GM21528 (cell line): Measurements from ENCODE around the gene B3GAT1.

Experiments used
- ATAC-seq: cut with Tn5 transposase; IDR thresholded peaks from one replicate; pipeline ENCODE4 v1.9.1; 2021; ENCODE audit warnings: mild to moderate bottlenecking, moderate library complexity; ENCODE audit not compliant: unreplicated experiment, low FRiP score

B3GAT1 gene

DNA sequence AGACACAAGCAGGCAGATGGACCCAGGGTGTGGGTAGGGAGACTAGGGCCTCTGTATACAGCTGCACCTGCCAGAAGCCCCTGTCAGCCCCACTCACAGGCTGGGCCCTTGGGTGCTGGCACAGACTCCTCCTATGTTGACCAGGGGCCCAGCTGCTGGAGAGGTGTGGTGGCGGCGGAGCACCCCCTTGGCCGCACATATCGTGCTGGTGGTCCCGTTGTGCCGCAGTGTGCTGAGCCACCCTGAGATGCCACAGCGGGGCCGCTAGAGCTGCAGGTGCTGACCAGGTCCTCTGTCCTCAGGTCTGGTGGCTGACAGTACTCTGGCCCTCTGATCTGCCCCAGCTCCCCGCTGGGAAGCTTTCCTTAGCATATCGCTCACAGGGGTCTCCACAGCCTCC lies 30.2 kb upstream of the B3GAT1 start:
- ATAC-seq: no peak

DNA sequence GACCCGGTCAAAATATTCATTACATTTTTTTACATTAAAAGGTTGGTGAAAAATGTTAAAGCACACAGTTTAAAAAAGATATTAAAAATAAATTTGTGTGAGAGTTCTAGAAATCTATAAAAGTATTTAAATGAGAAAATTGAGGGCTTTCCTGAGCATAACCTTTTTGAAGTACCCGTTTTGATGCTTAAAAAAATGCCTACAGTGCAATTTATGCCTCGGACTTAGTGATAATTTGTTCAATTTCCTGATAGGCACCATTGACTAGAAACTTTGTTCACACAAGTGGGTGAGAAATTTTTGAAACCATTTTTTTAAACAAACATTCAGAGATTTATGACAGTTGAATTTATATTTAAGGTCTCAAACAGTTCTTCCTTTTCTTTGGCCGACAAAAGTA lies 29.7 kb upstream of the B3GAT1 start:
- no peak for ATAC-seq

DNA sequence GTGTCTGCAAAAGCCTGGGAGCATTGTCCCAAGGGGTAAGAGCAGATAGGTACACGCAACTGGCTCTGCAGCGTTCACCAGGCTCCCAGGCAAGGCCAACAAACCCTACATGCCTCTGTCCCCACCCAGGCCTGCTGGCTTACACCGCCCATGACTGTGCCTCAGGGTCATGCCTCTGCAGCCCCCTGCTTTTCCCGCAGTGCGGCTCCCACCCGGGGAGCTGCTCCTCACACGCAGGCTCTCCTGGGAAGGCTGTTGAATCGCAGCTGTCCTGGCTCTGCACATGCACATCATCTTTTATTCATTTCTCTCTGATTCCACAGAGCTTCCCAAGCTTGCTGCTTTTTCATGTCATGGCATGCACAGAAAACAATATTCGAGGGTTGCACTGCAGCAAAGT lies 29.2 kb upstream of the B3GAT1 start:
- ATAC-seq: no peak

DNA sequence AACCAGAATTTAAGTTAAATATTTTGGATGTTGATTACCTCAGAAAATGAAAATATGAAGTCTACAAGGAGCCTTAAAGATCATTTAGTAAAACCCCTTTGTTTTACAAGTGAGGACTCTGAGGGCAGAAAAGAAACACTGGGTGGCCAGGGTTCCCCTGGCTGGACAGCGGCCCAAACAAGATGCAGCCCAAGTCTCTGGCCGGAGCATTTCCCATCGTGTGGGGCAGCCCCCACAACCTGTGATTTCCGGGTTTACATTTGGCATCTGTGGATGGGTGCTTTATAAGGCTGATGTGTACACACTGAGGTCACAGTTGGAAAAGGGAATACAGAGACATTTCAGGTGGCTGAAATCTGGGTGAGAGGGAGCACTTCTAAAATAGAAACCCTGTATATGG lies 28.8 kb upstream of the B3GAT1 start:
- no peak for ATAC-seq

DNA sequence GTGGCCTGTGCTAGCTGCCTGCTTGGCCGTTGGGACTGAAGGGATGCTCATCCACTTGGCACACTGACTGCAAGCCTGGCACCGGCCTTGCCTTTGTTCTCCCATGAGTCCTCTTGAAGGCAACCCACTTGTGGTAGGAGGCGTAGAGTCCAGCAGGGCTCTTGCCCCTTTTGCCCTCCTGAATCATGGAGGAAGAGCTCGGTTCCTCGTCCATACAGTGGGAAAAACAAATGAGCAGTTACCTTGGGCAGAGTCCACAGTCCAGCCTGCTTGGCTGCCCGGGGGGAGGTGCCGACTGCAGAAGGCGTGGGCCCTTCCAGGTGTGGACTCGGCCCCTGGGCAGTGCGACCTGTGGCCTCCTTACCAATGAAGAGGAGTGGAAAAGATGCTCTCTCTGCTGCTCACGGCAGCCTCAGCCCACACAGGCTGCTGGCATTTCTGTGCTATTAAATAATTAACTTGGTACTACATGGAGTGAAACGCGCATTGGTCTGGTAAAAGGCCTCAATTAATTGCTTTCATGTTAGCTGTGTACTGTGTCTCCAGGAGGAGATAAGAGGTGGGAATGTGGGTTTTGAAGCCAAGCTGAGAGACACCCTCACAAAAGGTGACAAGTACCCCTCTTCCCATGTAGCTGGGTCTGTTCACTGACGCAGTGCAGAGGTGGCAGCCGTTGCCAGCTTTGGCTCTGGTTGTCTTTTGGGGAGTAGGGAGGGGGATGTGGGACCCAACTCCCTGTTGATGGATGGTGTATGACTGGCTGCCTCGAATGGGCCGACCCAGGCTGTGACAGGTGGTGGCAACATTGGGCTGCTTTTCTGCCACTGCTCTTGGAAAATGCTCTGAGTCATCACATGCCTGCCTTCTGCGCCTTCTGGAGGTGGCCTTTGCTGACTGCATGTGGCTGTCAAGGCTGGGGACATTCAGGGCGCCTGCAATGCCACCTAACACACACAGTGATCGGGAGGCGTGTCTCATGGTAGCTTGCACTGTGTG lies 26.8 kb upstream of the B3GAT1 start:
- ATAC-seq: no peak

DNA sequence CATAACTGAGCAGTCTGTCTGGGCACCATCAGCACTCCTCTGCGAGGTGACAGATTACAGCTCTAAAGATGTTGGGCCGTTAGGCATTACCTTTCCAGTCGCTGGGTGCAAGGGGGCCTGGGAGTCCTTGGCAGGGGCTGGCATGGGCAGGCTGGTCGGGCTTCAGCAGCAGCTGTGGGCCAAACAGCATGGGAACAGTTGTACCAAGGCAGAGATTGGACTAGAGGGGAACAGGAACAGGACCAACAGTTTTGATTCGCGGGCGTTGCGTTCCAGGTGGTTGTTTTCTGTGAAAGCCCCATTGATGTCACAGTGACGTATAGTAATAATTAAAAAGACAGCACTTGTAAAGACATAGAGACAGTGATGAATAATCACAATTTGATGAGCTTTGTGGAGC lies 25.8 kb upstream of the B3GAT1 start:
- no peak for ATAC-seq

DNA sequence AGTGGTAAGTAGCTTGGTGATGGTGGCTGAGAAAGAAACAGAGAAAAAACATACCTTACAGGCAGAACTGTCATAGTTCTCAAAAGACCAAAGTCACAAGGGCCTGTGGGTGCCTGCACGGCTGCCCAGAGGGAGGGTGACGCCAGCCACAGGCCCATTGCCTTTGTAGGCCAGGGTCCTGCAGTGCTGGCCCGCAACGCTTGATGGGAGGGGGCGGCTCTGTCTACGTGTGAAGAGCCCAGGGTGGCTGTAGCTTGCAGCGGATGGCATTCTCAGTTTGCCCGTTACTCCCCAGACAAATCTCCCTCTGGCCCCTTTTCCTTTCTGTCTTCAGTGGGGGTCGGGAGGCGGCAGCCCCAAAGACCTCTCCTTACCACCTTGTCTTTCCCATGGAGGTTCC lies 24.7 kb upstream of the B3GAT1 start:
- ATAC-seq: no peak

DNA sequence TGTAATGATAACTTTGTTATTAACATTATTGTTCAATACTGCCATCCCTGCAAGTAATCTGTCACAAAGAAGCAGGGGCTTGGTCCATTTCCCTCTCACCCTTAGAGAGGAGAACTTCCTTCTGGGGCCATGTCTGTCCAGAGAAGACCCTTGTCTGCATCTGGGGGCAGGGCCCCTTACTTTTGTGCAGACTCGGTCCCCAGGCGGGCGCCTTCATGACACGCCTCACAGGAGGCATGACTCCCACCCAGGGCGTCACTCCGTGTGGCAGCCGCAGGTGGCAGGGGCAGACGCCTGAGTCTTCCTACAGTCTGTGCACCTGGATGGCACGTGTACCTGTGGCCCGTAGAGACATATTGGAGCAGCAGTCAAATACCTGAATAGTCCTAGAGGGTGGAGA lies 21.8 kb upstream of the B3GAT1 start:
- ATAC-seq: no peak

DNA sequence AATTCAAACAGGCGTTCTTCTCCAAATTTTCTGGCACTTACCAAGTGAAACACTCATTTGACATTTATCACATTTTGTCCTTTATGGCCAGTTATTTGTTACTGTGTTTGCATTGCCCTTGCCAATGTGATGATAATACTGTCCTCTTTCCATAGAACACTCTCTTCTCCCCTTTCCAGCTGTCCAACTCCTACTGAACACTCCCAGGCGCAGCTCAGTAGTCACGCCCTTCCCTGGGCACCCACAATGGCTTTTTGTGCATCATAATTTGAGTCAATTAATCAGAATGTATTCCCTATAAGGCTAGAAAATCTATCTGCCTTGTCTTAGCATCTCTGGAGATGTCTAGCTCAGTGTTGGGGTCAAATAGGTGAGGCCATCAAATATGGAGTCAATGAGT lies 21.2 kb upstream of the B3GAT1 start:
- ATAC-seq: no peak

DNA sequence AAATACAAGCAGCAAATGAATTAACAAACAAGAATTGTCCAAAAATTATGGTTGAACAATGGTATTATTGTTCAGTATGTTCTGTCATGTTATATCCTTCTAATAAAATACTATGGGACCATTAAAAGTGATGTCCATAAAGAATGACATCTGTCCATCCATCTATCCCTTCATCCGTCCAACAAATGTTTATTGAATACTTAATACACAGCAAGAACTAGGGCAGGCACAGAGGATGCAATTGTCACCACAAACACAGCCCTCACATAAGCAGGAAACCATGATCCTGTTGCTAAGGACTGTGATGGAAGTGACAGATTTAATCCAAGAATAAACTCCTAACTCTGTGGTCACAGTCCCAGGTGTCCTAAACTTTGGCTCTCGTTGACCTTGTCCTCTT lies 20.7 kb upstream of the B3GAT1 start:
- no peak for ATAC-seq

DNA sequence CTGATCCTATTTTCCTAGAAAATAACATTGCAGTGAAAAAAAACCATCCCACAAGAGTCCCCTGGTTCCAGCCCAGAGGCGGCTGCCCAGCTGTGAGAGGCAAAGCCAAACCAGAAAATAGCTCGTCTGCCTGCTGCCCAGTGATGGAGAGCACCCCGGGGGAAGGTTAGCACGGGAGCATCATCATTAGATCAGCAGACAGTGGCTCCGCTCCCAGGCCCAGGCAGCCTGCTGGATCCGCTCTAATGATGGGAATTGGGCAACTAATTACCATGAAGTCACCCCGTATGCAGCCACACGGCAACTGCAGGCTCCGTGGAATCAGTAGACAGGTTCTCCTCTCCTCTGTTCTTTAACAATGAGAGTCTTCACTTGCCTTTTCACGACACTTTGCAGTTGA lies 17.1 kb upstream of the B3GAT1 start:
- ATAC-seq: no peak

DNA sequence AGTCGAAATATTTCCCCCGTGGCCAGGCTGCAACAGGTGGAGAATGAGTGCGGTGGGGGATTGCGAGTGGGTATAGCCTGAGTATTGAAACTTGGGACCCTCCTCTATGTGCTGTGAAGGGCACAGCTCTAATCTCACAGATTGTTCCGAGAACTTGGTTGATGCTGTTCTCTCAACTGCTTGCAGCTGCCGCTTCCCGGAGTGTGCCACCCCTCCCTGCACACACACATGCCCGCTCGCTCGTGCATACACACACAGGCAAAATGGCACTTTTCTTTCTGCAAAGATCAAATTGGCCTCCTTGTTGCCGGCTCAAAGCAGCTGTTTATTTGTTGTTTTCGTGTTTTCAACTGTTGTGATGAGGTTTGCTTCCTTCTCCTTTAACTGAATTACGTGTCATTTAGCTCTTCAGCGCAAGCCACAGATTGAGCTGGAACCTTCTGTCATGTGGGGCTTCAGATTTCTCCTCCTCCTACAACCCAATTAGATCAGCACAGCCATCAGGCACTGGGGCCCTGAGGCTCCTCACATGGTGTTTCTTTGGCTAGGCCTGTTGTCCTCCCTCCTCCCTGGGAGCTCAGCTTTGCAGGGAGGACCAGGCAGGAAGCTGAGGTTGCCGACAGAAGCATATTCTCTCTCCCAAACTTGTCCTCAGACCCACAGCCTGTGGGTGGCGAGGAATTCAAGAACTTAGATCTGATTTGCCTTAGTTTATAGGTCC lies 13.9 kb upstream of the B3GAT1 start:
- ATAC-seq: no peak

DNA sequence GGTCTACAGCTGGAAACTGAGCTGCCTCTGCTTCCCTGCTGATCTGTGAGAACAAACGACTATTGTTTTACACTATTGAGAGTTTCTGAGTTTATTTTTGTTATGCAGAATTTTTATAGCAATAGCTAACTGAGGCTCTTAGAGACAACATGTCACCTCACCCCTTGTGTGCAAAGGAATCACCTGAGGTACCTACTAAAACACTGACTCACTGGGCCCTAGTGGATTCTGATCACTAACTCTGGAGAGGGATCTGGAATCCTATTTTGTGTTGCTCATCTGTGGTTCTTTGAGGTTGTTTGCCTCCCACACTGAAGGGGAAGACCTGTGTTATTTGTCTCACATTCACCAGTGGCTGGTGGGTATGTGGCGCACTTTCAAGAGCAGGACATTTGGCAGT lies 13.4 kb upstream of the B3GAT1 start:
- no peak for ATAC-seq

DNA sequence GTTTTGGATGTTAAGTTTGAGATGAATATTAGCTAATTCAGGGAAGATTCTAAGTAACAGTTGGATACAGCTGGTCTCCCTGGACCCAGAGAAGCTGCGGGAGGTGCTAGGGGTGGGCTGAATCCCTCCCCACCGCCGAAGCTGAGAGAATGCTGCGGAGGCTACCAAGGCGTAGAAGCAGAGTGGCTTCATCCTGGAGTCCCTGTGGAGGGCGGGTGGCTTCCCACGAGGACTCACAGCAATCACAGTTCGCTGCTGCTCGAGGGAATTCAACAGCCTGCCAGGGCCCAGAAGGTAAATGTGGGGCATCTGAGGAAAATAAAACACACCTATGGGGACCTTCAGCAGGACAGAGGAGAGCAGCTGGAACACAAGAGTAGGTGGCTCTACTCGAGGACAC lies 11.1 kb upstream of the B3GAT1 start:
- ATAC-seq: no peak

DNA sequence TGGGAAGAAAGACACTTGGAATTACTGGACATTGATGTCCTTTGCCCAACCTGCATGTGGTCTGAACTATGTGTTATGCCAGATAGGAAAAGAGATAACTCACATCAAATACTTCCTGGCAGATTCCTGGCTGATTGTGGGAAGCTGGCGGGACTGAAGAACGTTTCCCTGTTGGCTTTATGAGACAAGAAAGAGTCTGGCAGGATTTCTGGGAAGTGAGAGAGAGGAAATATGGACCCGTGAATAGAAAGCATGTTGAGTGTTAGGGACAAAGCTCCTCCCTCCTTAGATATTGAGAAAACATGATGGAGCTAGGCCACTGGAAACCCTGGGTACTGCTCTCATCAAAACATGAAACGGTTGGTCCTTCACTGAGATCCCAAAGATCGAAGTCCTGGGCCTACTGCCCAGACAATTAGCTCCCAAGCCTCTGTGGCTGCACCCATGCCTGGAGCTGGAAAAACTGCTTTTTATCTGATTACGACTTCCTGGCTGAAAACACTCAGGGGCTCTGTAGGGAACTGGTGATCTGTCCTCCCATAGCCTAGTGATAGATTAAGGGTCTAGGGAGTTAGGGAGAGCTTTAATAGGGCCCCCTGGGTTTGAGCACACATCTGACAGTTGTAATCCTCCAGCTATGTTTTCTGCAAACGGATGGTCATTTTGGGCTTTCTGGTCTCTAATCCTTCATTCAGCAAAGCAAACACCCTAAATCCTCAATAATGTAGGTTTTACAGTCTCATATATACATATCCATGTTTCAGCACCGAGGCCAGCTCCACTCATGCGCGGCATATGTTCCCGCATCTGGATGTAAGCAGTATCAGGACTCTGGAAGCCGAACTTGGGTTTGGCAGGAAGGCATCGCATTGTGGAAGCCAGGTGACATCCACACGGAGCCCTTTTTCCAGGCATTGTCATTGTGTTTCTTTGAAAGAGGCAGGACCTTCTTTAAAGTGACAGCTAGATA lies 6.1 kb upstream of the B3GAT1 start:
- ATAC-seq: no peak

DNA sequence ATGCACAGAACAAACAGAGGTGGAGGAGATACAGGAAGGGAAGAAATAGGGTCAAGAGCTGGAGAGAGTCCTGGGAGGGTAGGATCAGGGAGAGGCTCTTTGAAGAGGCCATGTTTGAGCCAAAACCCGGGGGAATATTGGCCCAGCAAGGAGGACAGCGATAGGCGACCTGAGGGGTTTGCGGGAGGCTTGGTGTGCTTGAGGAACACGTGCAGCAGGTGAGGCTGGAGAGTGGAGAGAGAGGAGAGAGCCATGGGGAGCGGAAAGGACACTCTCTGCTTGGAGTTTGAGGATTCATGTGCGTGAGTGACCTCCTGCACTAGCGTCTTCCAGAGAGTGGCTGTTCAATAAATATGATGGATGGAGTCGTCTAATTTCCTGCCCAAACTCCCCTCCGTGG lies 4.7 kb upstream of the B3GAT1 start:
- ATAC-seq: no peak

DNA sequence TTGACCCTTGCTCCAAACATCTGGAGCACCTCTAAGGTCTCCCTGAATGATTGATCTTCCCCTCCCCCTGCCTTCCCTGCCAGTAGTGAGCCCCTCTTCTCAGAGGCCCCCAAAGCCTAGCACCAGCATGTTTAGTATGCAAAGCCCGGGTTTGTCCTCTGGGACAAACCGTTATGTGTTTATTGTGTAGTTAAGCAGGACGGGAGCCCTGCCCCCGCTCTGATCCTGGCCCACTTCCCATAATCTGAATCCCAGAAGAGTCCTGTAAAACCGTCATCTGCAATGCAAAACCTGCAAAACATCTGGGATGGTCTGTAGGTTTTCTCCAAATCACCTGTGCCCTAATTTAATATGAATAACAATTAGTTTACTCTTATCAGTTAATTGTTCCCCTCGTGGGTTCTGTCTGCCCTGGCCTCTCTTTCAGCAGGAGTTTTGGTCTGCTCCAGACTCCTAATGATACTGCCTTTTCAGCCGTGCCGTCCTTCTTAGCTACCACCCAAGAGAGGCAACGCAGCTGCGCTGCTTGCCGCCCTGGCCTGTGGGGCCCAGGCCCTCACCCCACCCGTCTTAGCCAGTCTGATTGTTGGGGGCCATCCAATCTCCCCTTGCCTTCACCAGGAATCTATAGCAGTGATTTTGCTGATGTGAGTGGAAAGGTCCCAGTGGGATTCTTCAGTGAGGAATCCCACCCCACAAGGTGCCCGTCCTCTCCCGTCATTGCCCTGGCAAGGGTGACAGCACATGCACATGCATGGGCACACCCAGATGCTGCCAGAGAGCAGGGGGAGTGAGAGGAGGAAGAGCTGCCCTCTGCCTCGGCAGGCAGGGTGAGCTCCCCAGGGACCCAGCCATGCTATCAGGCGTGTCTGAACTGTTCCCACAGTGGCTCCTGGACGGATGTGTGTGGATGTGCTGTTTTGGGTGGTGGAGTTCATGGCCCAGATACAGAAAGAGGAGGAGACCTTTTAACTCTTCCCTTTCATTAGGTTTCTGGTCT lies 3.0 kb upstream of the B3GAT1 start:
- ATAC-seq: no peak

DNA sequence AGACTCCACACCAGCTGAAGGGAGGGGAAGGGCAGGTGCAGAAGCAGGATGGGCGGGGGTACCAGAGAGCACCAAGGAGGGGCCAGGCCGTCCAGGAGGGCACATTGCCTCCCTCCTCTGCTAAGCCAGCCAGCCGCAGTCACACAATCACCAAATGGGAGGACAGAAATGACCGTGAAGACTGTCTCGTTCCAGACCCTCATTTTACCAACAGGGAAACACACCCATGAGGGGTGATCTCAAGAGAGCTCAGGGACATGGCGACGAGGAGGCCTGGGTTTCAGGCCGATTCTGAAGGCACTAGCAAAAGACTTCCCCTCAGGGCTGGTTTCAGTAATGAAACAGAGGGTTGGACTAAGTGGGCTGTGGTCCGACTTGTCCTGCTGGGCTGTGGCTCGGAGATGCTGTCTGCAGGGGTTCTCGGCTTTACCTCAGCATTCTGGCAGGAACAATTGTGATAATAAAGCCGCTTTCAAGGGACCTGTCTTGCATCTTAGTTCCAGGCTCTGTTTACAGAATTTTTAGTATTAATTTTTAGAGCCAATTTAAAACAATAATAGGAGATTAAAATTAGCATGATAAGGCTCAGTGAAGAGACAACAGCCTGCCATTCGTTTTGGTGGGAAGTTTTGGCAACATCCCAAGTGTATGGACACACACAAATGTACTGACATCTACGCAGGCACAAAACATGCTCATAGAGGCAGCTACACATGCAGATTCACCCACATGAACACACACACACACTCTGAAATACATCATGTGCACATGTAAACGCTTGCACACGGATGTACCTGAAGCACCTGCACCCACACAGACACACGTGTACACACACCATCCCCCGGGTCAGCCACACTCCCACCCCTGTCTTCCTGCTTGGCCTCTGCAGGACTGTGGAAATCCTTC lies 2.0 kb upstream of the B3GAT1 start:
- ATAC-seq: no peak
